CD4-positive, alpha-beta T cell treated with Interferon gamma for 1 hour (primary cell): ENCODE data around the gene PSD2.
"Not testable (repeated sequence)": the region's sequence is repeated elsewhere in the genome, so short reads cannot be mapped to it uniquely, and the experiment has no call there.

Source experiments
- DNase-seq: peaks from one replicate; pipeline ENCODE4 v3.0.0-alpha.2; 2020

PSD2 gene

GRCh38 chr5:139792218-139792617 lies 3.4 kb upstream of the PSD2 start:
- no peak for DNase-seq

GRCh38 chr5:139792655-139793054 lies 3.0 kb upstream of the PSD2 start:
- not testable (repeated sequence) for DNase-seq

GRCh38 chr5:139794067-139794846 lies 1.4 kb upstream of the PSD2 start:
- no peak for DNase-seq

GRCh38 chr5:139796061-139796806 lies 626 bp downstream of the PSD2 start:
- no peak for DNase-seq

- DNase-seq, result no peak
Measured at GRCh38 chr5:139797335-139797734, 1.7 kb downstream of the PSD2 start.

- DNase-seq, result no peak
Measured at GRCh38 chr5:139797856-139798510, 2.4 kb downstream of the PSD2 start.

- no peak for DNase-seq
Measured at GRCh38 chr5:139798883-139799282, 3.3 kb downstream of the PSD2 start.

- DNase-seq, result no peak
Measured at GRCh38 chr5:139799359-139799758, 3.8 kb downstream of the PSD2 start.

GRCh38 chr5:139803978-139804377 lies 8.4 kb downstream of the PSD2 start:
- DNase-seq, result no peak

- DNase-seq, result no peak
Measured at GRCh38 chr5:139804800-139805397, 9.3 kb downstream of the PSD2 start.

- DNase-seq, result no peak
Measured at GRCh38 chr5:139805545-139805944, 9.9 kb downstream of the PSD2 start.

GRCh38 chr5:139806111-139806510 lies 10.5 kb downstream of the PSD2 start:
- no peak for DNase-seq

GRCh38 chr5:139806726-139807646 lies 11.4 kb downstream of the PSD2 start:
- no peak for DNase-seq

- DNase-seq, result no peak
Measured at GRCh38 chr5:139807647-139808030, 12.0 kb downstream of the PSD2 start.

GRCh38 chr5:139808481-139809330 lies 13.1 kb downstream of the PSD2 start:
- no peak for DNase-seq

- no peak for DNase-seq
Measured at GRCh38 chr5:139809331-139809810, 13.8 kb downstream of the PSD2 start.

- no peak for DNase-seq
Measured at GRCh38 chr5:139810341-139811273, 15.0 kb downstream of the PSD2 start.

- DNase-seq, result no peak
Measured at GRCh38 chr5:139811274-139811607, 15.6 kb downstream of the PSD2 start.

GRCh38 chr5:139812323-139812722 lies 16.7 kb downstream of the PSD2 start:
- no peak for DNase-seq
